GM21390 (cell line): ENCODE results near the gene CERS1.
"Not testable (repeated sequence)": the region's sequence is repeated elsewhere in the genome, so short reads cannot be mapped to it uniquely, and the experiment has no call there.

Experiments
- ATAC-seq: cut with Tn5 transposase; IDR thresholded peaks from one replicate; pipeline ENCODE4 v1.9.1; 2021; ENCODE audit not compliant: unreplicated experiment

Gene CERS1

GRCh38 chr19:18919086-18919899 is 23.3 kb upstream of the CERS1 start, which contains the start of the genes COPE and DDX49:
Gene COPE (minus strand): TSS chr19:18919387. CDS start chr19:18919348, 39 bp downstream.
Gene DDX49 (plus strand): TSS chr19:18919715. CDS start chr19:18919742, 27 bp downstream.
- peak; percentile 89 for ATAC-seq

- ATAC-seq: not testable (repeated sequence)
Measured at GRCh38 chr19:18917593-18917992, 21.6 kb upstream of the CERS1 start.

GRCh38 chr19:18915639-18916038 is 19.7 kb upstream of the CERS1 start:
- ATAC-seq: no peak

- ATAC-seq: no peak
Measured at GRCh38 chr19:18913466-18913865, 17.5 kb upstream of the CERS1 start.

GRCh38 chr19:18912933-18913332 is 17.0 kb upstream of the CERS1 start:
- no peak for ATAC-seq

- no peak for ATAC-seq
Measured at GRCh38 chr19:18910801-18911436, 15.0 kb upstream of the CERS1 start.

GRCh38 chr19:18910010-18910409 is 14.1 kb upstream of the CERS1 start:
- ATAC-seq: no peak

GRCh38 chr19:18908917-18909619 is 13.1 kb upstream of the CERS1 start:
- ATAC-seq: no peak

- no peak for ATAC-seq
Measured at GRCh38 chr19:18906605-18907519, 10.9 kb upstream of the CERS1 start.

- no peak for ATAC-seq
Measured at GRCh38 chr19:18905513-18906236, 9.7 kb upstream of the CERS1 start.

- ATAC-seq: no peak
Measured at GRCh38 chr19:18905058-18905456, 9.1 kb upstream of the CERS1 start.

- ATAC-seq: no peak
Measured at GRCh38 chr19:18904334-18905057, 8.5 kb upstream of the CERS1 start.

- no peak for ATAC-seq
Measured at GRCh38 chr19:18903156-18904037, 7.4 kb upstream of the CERS1 start.

- not testable (repeated sequence) for ATAC-seq
Measured at GRCh38 chr19:18902519-18902918, 6.6 kb upstream of the CERS1 start.

GRCh38 chr19:18901491-18901890 is 5.5 kb upstream of the CERS1 start:
- no peak for ATAC-seq

GRCh38 chr19:18900700-18901481 is 4.9 kb upstream of the CERS1 start:
- ATAC-seq: no peak
